Uterus (tissue), 2 donors: ENCODE data around the gene LY6G6F.

ENCODE experiments used
- CTCF ChIP-seq, 4 experiments: fragments of 200-600 bp in 2 of 4; fragments of 450-650 bp in 2 of 4; sonication (generic) in 2 of 4; IDR thresholded peaks; one replicate each; pipeline ENCODE4 v1.5.1; 2016 to 2019; ENCODE audit warnings: antibody characterized with exemption in 4 of 4, mild to moderate bottlenecking in 2 of 4, moderate library complexity in 1 of 4
- POLR2A ChIP-seq, 2 donors: fragments of 450-650 bp; IDR thresholded peaks; one replicate each; pipeline ENCODE4 v1.6.1; 2016; ENCODE audit warnings: antibody characterized with exemption in 2 of 2, mild to moderate bottlenecking in 1 of 2, moderate library complexity in 1 of 2

GRCh38 chr6:31729515-31729978 lies 22.9 kb downstream of the LY6G6F start:
- TF ChIP-seq CTCF (IDR thresholded peaks at IDR 0.05) (peak in 2 of 4 experiments; percentile 74 to 79), POLR2A (IDR thresholded peaks at IDR 0.05) (peak; percentile 29 to 50)
